GM12874 (cell line): ENCODE data around the gene RASGRF2.

Source experiments
- TF ChIP-seq, protein P1 (sequence below): IDR thresholded peaks from 2 replicates; pipeline ENCODE4 v1.5.1; 2011; ENCODE audit warnings: low read depth, mild to moderate bottlenecking, control low read depth, low read length, moderate library complexity; ENCODE audit not compliant: insufficient read depth

The RASGRF2 gene

DNA sequence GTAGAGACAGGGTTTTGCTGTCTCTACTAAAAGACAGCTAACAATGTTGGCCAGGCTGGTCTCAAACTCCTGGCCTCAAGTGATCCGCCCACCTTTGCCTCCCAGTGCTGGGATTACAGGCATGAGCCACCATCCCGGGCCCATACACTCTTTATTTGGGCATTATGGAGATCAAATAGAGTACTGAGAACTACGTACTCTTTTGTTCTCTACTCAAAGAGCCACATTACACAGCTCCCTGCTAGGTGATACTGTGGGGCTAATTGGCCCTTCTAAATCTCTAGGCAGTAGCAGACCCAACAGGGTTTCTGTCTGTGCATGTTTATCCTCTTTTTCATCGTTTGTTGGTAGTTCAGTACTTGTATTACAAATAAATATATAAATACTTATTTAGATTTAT lies 289.1 kb downstream of the RASGRF2 start:
- TF ChIP-seq, protein P1, sequence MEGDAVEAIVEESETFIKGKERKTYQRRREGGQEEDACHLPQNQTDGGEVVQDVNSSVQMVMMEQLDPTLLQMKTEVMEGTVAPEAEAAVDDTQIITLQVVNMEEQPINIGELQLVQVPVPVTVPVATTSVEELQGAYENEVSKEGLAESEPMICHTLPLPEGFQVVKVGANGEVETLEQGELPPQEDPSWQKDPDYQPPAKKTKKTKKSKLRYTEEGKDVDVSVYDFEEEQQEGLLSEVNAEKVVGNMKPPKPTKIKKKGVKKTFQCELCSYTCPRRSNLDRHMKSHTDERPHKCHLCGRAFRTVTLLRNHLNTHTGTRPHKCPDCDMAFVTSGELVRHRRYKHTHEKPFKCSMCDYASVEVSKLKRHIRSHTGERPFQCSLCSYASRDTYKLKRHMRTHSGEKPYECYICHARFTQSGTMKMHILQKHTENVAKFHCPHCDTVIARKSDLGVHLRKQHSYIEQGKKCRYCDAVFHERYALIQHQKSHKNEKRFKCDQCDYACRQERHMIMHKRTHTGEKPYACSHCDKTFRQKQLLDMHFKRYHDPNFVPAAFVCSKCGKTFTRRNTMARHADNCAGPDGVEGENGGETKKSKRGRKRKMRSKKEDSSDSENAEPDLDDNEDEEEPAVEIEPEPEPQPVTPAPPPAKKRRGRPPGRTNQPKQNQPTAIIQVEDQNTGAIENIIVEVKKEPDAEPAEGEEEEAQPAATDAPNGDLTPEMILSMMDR = no peak

GRCh38 chr5:81250004-81250403 lies 289.8 kb downstream of the RASGRF2 start:
- TF ChIP-seq, protein P1 = no peak

DNA sequence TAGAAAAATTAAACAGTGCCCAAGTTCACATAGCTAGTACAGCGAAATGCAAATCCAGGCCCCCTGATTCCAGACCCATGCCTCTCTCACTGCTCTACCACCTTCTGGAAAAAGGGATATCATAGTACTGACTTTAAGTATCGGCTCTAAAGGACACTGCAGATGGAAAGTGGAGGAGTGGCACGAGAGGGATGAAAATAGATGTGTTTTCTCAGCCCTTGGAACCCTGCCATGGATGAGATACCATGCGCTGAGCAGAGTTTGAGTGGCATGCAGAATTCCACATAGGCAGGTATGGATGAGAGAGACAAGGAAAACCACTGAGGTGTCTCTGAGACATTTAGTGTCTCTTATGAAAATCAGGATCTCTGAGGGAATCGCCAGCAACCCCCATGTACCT lies 291.8 kb downstream of the RASGRF2 start:
- TF ChIP-seq, protein P1 = no peak

DNA sequence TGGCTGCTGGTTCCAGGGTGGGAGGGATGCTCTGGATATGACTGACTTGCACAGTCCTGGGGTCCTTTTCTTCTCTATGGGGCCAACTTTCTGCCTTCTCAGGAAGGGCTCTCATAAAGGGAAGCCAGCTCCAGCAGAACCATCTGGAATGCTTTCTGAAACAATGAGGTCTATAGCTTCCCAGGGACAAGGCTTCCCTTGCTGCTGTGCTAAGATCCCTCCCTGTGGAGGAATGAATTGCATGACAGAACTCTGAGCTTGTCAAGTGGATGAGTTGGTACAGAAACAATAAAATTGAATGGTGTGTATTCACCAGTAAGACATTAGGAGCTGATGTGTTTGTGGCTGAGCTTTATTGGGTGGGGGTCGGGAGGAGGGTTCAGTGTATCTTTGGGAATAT lies 292.7 kb downstream of the RASGRF2 start:
- TF ChIP-seq, protein P1 = no peak

DNA sequence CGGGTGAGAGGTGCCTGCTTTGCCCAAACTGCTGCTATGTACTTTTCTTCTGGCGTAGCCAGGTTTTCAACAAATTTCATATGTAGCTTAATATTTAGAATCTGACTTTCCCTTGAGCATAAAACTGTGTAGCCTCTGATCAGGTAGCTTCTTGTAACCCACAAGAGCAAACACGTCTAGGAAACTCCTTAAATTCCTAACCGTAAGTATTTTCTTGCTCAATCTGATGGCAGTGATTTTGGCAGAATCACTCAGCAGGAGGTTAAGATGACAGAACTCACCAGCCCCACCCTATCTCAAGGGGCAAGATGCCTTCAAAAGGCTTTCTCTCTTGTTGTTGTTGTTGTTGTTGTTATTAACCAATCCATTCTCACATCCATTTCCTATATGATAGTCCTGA lies 293.7 kb downstream of the RASGRF2 start:
- TF ChIP-seq, protein P1 = no peak

- TF ChIP-seq, protein P1 = no peak
Measured at GRCh38 chr5:81254886-81255559, 294.9 kb downstream of the RASGRF2 start.

DNA sequence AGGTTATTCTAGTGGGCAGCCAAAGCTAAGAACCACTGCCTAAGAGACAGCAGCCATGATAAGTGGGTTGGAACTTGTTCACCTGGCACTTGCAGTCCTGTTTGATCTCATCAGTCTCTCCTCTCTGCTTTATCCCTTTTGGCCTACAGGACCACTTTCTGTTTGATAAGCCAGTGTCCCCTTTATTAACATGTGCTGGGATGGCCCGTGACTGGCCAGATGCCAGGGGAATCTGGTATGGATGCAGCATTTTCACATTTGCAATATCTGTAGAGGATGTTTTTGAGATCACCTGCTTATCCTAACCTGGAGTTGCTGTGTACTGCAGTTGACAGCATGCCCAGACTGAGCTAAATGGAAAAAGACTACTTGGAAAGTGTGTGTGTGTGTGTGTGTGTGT lies 296.6 kb downstream of the RASGRF2 start:
- TF ChIP-seq, protein P1 = no peak

GRCh38 chr5:81265101-81265500 lies 304.9 kb downstream of the RASGRF2 start:
- TF ChIP-seq, protein P1 = no peak
